H1 (cell line): ENCODE data around the gene RPP30. TPM values are rescaled to one million over a fixed set of nuclear protein-coding genes. Genes with fewer than 3 reads are reported as not detected.

Source experiments
- CTCF ChIA-PET: fragments of 300-600 bp; sonication (Branson Sonifier 250); formaldehyde crosslinking; loops from one replicate; lab custom pipeline; 2021; ENCODE audit not compliant: partially characterized antibody; lab: Charles Lee
- POLR2A ChIA-PET: fragments of 300-600 bp; sonication (Branson Sonifier 250); formaldehyde crosslinking; loops from one replicate; lab custom pipeline; 2021; ENCODE audit warnings: inconsistent platforms; ENCODE audit not compliant: partially characterized antibody; lab: Charles Lee
- DNase-seq, 2 experiments: peaks; one replicate each; pipeline versions ENCODE4 v3.0.0 to v3.0.0-alpha.2; 2010 to 2022; ENCODE audit warnings: low spot score in 2 of 2, low read depth in 1 of 2, mixed read lengths in 1 of 2
- FAIRE-seq: peaks from 2 replicates; lab custom pipeline; 2011; peaks lifted over from hg19 to GRCh38; lab: Jason Lieb, UNC
- H2AFZ ChIP-seq: 2 replicates; pipeline ENCODE4 v1.8.1; 2012; ENCODE audit warnings: low read length, inconsistent platforms
- H2AK5ac ChIP-seq: 2 replicates; pipeline ENCODE4 v1.6.1; 2013; ENCODE audit warnings: low read depth, low read length
- H2BK120ac ChIP-seq: replicated peaks from 2 replicates; pipeline ENCODE3; 2013; ENCODE audit warnings: low read depth, low read length, inconsistent platforms
- H2BK12ac ChIP-seq: 2 replicates; pipeline ENCODE4 v1.6.1; 2013; ENCODE audit warnings: low read depth, low read length
- H2BK15ac ChIP-seq: 2 replicates; pipeline ENCODE4 v1.6.1; 2013; ENCODE audit warnings: low read length
- H2BK20ac ChIP-seq: 2 replicates; pipeline ENCODE4 v1.6.1; 2013; ENCODE audit warnings: low read length
- H2BK5ac ChIP-seq: 2 replicates; pipeline ENCODE4 v1.6.1; 2013; ENCODE audit warnings: low read depth, low read length
- H3K14ac ChIP-seq: 2 replicates; pipeline ENCODE4 v1.6.1; 2013; ENCODE audit warnings: inconsistent platforms; ENCODE audit not compliant: insufficient read length
- H3K18ac ChIP-seq: 2 replicates; pipeline ENCODE4 v1.6.1; 2013; ENCODE audit warnings: low read length; ENCODE audit errors: extremely low read depth
- H3K23ac ChIP-seq: 2 replicates; pipeline ENCODE4 v1.6.1; 2013; ENCODE audit warnings: inconsistent platforms; ENCODE audit not compliant: insufficient read length
- H3K23me2 ChIP-seq: 2 replicates; pipeline ENCODE4 v1.6.1; 2013; ENCODE audit warnings: low read depth, low read length
- H3K27ac ChIP-seq: 2 replicates; pipeline ENCODE4 v1.6.1; 2011; ENCODE audit warnings: low read depth, low read length, inconsistent platforms
- H3K27me3 ChIP-seq, 4 experiments: replicated peaks in 1 of 4; 1 replicate in 1 of 4; 2 replicates in 3 of 4; pipeline versions ENCODE4 v1.6.1 to v1.8.1; 2011 to 2013; ENCODE audit warnings: low read length in 3 of 4, mild to moderate bottlenecking in 3 of 4, inconsistent platforms in 2 of 4, mixed read lengths in 2 of 4, moderate library complexity in 1 of 4; ENCODE audit not compliant: control insufficient read depth in 3 of 4, insufficient read depth in 3 of 4; ENCODE audit errors: extremely low read depth in 1 of 4
- H3K36me3 ChIP-seq, 4 experiments: 2 replicates each; pipeline versions ENCODE4 v1.6.1 to v1.8.1; 2011 to 2013; ENCODE audit warnings: mild to moderate bottlenecking in 4 of 4, low read length in 3 of 4, moderate library complexity in 2 of 4, control low read depth in 1 of 4, inconsistent platforms in 1 of 4; ENCODE audit not compliant: insufficient read depth in 4 of 4, control insufficient read depth in 2 of 4
- H3K4ac ChIP-seq: replicated peaks from 2 replicates; pipeline ENCODE3; 2013; ENCODE audit warnings: low read length, low read depth, mixed read lengths, inconsistent platforms; ENCODE audit not compliant: insufficient read length
- H3K4me1 ChIP-seq, 4 experiments: replicated peaks in 1 of 4; 1 replicate in 1 of 4; 2 replicates in 3 of 4; pipeline versions ENCODE4 v1.6.1 to v1.8.1; 2011 to 2013; ENCODE audit warnings: low read length in 3 of 4, inconsistent platforms in 2 of 4, mixed read lengths in 1 of 4; ENCODE audit not compliant: insufficient read depth in 4 of 4, control insufficient read depth in 3 of 4
- H3K4me2 ChIP-seq, 2 experiments: 2 replicates each; pipeline versions ENCODE4 v1.6.1 to v1.8.1; 2011 to 2013; ENCODE audit warnings: low read depth in 2 of 2, low read length in 2 of 2, control low read depth in 1 of 2, inconsistent platforms in 1 of 2, mild to moderate bottlenecking in 1 of 2; ENCODE audit not compliant: insufficient read depth in 1 of 2
- H3K4me3 ChIP-seq, 4 experiments: fragments of 200-600, 300-600 bp in 1 of 4; sonication (generic), shearing (Covaris generic), sonication (Bioruptor Twin) in 1 of 4; 2 replicates each; pipeline versions ENCODE4 v1.5.1 to v1.8.1; 2011 to 2016; ENCODE audit warnings: low read length in 4 of 4, low read depth in 3 of 4, control low read depth in 2 of 4, inconsistent platforms in 2 of 4, mild to moderate bottlenecking in 2 of 4, mixed read lengths in 1 of 4, moderate library complexity in 1 of 4; ENCODE audit not compliant: insufficient read depth in 2 of 4; ENCODE audit errors: extremely low read depth in 1 of 4
- H3K56ac ChIP-seq: replicated peaks from 2 replicates; pipeline ENCODE3; 2013; ENCODE audit warnings: low read depth, mild to moderate bottlenecking, mixed read lengths, low read length, inconsistent platforms; ENCODE audit not compliant: insufficient read length
- H3K79me1 ChIP-seq: 2 replicates; pipeline ENCODE4 v1.6.1; 2013; ENCODE audit warnings: low read depth, low read length, control low read depth
- H3K79me2 ChIP-seq, 2 experiments: 2 replicates each; pipeline versions ENCODE4 v1.6.1 to v1.8.1; 2012 to 2013; ENCODE audit warnings: low read length in 2 of 2, mild to moderate bottlenecking in 2 of 2, inconsistent platforms in 1 of 2; ENCODE audit not compliant: insufficient read depth in 2 of 2, control insufficient read depth in 1 of 2
- H3K9ac ChIP-seq, 4 experiments: replicated peaks in 1 of 4; 1 replicate in 1 of 4; 2 replicates in 3 of 4; pipeline versions ENCODE4 v1.6.1 to v1.8.1; 2011 to 2013; ENCODE audit warnings: low read depth in 3 of 4, low read length in 3 of 4, control low read depth in 2 of 4, mild to moderate bottlenecking in 2 of 4, moderate library complexity in 2 of 4, inconsistent platforms in 1 of 4; ENCODE audit errors: extremely low read depth in 1 of 4
- H3K9me3 ChIP-seq, 2 experiments: 2 replicates each; pipeline versions ENCODE4 v1.6.1 to v1.8.1; 2012 to 2013; ENCODE audit warnings: mild to moderate bottlenecking in 2 of 2, moderate library complexity in 2 of 2, control low read depth in 1 of 2, inconsistent platforms in 1 of 2, low read depth in 1 of 2, low read length in 1 of 2, mixed read lengths in 1 of 2; ENCODE audit not compliant: insufficient read depth in 2 of 2
- H4K20me1 ChIP-seq, 2 experiments: replicated peaks in 1 of 2; 2 replicates each; pipeline versions ENCODE3 to v1.8.1; 2011 to 2013; ENCODE audit warnings: inconsistent platforms in 2 of 2, low read length in 2 of 2, mild to moderate bottlenecking in 1 of 2; ENCODE audit not compliant: insufficient read depth in 2 of 2, control insufficient read depth in 1 of 2
- H4K5ac ChIP-seq: 2 replicates; pipeline ENCODE4 v1.6.1; 2013; ENCODE audit warnings: low read length, low read depth, mixed read lengths, inconsistent platforms; ENCODE audit not compliant: insufficient read length
- H4K8ac ChIP-seq: 2 replicates; pipeline ENCODE4 v1.8.0; 2013; ENCODE audit warnings: mild to moderate bottlenecking, moderate library complexity, low read length, inconsistent platforms; ENCODE audit not compliant: insufficient read depth; ENCODE audit errors: extremely low read depth
- H4K91ac ChIP-seq: replicated peaks from 2 replicates; pipeline ENCODE3; 2013; ENCODE audit warnings: low read length, mixed read lengths, inconsistent platforms; ENCODE audit not compliant: insufficient read length
- EGR1 ChIP-seq: IDR thresholded peaks from 2 replicates; pipeline ENCODE4 v1.6.1; 2011; ENCODE audit warnings: low read depth, low read length, borderline replicate concordance
- HDAC6 ChIP-seq: IDR thresholded peaks from one replicate; pipeline ENCODE4 v1.7.1; 2012; ENCODE audit warnings: low read depth, mild to moderate bottlenecking, inconsistent platforms, low read length, moderate library complexity
- PHF8 ChIP-seq: fragments of 200-600 bp; sonication (generic); conservative IDR thresholded peaks from 2 replicates; pipeline ENCODE4 v1.7.1; 2012; ENCODE audit warnings: low read depth, mild to moderate bottlenecking, inconsistent platforms, low read length, moderate library complexity
- RXRA ChIP-seq: IDR thresholded peaks from 2 replicates; pipeline ENCODE4 v1.6.1; 2011; ENCODE audit warnings: low read depth, mild to moderate bottlenecking, low read length, moderate library complexity; ENCODE audit not compliant: insufficient read depth
- SUZ12 ChIP-seq: fragments of 200-600 bp; sonication (generic); IDR thresholded peaks from 2 replicates; pipeline ENCODE4 v1.6.1; 2012; ENCODE audit warnings: mild to moderate bottlenecking, inconsistent platforms, low read length, moderate library complexity, mixed read lengths
- WGBS, 2 experiments: shearing (Covaris generic) in 1 of 2; methylation state at CpG; one replicate each; pipeline versions ENCODE4 v1.1.6 to v1.1.7; 2013 to 2015; ENCODE audit warnings: low lambda C conversion rate in 2 of 2, mixed read lengths in 2 of 2, inconsistent platforms in 1 of 2, low coverage in 1 of 2, missing lambda C conversion rate in 1 of 2; ENCODE audit not compliant: insufficient replicate concordance in 2 of 2, insufficient coverage in 1 of 2, insufficient read length in 1 of 2; ENCODE audit errors: extremely low coverage in 1 of 2, missing lambda C conversion rate in 1 of 2; 5-methylcytosine and 5-hydroxymethylcytosine counted together
- polyA plus RNA-seq, 7 experiments: library from polyadenylated mRNA; depleted of rRNA in 3 of 7; stranded (reverse) in 5 of 7; unstranded in 2 of 7; fragments of >200 nt in 5 of 7; fragments of 200-250 nt in 2 of 7; gene quantifications; 1 replicate in 5 of 7; 2 replicates in 1 of 7; 4 replicates in 1 of 7; pipeline versions ENCODE4 v1.2.1 to v1.2.3, GENCODE V29; 2011 to 2013; ENCODE audit warnings: missing spikeins in 2 of 7, mixed read lengths in 2 of 7
- total RNA-seq: library from RNA; stranded (reverse); fragmentation: NEBNext Ultra II Directional; extraction: Animal tissue kit (Norgen Biotek cat#: 25700); gene quantifications from 2 replicates; pipeline ENCODE4 v1.2.1, GENCODE V29; 2021
- TF ChIP-seq, protein P1 (sequence below), 3 experiments: IDR thresholded peaks; 1 replicate in 2 of 3; 2 replicates in 1 of 3; pipeline versions ENCODE4 v1.5.1 to v1.6.1; 2011; ENCODE audit warnings: low read length in 3 of 3, mild to moderate bottlenecking in 3 of 3, inconsistent platforms in 2 of 3, low read depth in 1 of 3, moderate library complexity in 1 of 3; ENCODE audit not compliant: insufficient read depth in 1 of 3; ENCODE audit errors: control extremely low read depth in 1 of 3

The RPP30 gene
- total and polyA plus RNA-seq, 2 of the 8 experiments (the other 6 are each of a cell fraction or from before 2014, with no cell fraction given) = 38.9 to 79.7 TPM

DNA sequence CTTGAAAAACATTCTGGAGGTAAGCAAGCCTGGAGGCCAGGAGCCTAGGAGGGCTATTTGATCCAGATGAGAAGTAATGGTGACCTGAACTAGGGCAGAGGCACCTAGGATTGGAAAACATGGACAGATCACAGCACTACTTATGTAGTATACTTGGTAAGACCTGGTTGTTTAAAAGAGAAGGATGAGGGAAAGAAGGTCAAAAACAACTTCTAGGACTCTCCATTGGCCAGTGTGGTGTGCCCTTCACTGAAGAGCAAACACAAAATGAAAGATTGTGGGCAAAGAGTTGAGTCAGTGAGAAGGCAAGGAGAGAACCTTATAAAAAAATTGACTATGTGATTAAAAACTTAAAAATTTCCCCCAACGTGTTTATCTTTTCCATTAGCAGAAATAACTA lies 34.8 kb downstream of the RPP30 start:
- Histone ChIP-seq H2AFZ (no peak overlapping the region), H4K91ac (no peak overlapping the region), H2BK12ac (no peak overlapping the region), H3K23ac (no peak overlapping the region), H3K9me3 (no peaks in the 10 kb centered on the region; a peak in 1 of 4 replicates), H3K4ac (no peak overlapping the region), H4K20me1 (no peaks in the 10 kb centered on the region), H3K36me3 (peaks cover 0 to 14% (median 5%) of the 10 kb centered on the region in 4 experiments; a peak in 3 of 8 replicates), H3K4me3 (no peak overlapping the region), H2BK20ac (no peak overlapping the region), H4K5ac (no peak overlapping the region), H3K14ac (no peak overlapping the region), H3K9ac (no peak overlapping the region), H3K4me1 (no peaks in the 10 kb centered on the region), H3K27me3 (no peaks in the 10 kb centered on the region; a peak in 1 of 7 replicates), H3K18ac (no peak overlapping the region), H3K27ac (no peak overlapping the region), H2BK5ac (no peak overlapping the region), H3K79me1 (no peaks in the 10 kb centered on the region), H3K23me2 (no peaks in the 10 kb centered on the region), H2BK15ac (no peak overlapping the region), H2AK5ac (no peak overlapping the region), H3K4me2 (no peak overlapping the region), H3K56ac (no peak overlapping the region), H2BK120ac (no peak overlapping the region), H3K79me2 (no peaks in the 10 kb centered on the region), H4K8ac (no peak overlapping the region)
- FAIRE-seq (no peak), DNase-seq (no peak)
- no peak for TF ChIP-seq EGR1
- TF ChIP-seq, protein P1, sequence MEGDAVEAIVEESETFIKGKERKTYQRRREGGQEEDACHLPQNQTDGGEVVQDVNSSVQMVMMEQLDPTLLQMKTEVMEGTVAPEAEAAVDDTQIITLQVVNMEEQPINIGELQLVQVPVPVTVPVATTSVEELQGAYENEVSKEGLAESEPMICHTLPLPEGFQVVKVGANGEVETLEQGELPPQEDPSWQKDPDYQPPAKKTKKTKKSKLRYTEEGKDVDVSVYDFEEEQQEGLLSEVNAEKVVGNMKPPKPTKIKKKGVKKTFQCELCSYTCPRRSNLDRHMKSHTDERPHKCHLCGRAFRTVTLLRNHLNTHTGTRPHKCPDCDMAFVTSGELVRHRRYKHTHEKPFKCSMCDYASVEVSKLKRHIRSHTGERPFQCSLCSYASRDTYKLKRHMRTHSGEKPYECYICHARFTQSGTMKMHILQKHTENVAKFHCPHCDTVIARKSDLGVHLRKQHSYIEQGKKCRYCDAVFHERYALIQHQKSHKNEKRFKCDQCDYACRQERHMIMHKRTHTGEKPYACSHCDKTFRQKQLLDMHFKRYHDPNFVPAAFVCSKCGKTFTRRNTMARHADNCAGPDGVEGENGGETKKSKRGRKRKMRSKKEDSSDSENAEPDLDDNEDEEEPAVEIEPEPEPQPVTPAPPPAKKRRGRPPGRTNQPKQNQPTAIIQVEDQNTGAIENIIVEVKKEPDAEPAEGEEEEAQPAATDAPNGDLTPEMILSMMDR (IDR thresholded peaks at IDR 0.05; ENCODE audit: control extremely low read depth in 1 of 3, insufficient read depth in 1 of 3, low read depth in 1 of 3, low read length in 3 of 3) = no peak
- no peak for TF ChIP-seq HDAC6
- no peak for TF ChIP-seq SUZ12
- no peak for TF ChIP-seq RXRA
- no peak for TF ChIP-seq PHF8
- CTCF ChIA-PET = no interaction called here
- WGBS, 2 experiments = 94% methylated on average over 1 of the region's 1 CpG; no CpG with 5 or more reads in 1 of the 2 experiments
- POLR2A ChIA-PET = no interaction called here
